Ascending aorta (tissue), 2 donors: ENCODE measurements around the gene KCNK3. TPM values are rescaled to one million over a fixed set of nuclear protein-coding genes. Genes with fewer than 3 reads are reported as not detected.

Experiments
- DNase-seq, 2 donors: peaks; one replicate each; pipeline ENCODE4 v3.0.0-alpha.2; 2019; ENCODE audit warnings: low spot score in 2 of 2
- H3K27ac ChIP-seq, 2 donors: fragments of 200-600 bp; sonication (generic); one replicate each; pipeline ENCODE4 v1.5.1; 2016 to 2017; ENCODE audit warnings: mild to moderate bottlenecking in 1 of 2
- H3K27me3 ChIP-seq: fragments of 200-600 bp; sonication (generic); one replicate; pipeline ENCODE4 v1.5.1; 2017
- H3K36me3 ChIP-seq, 2 donors: fragments of 200-600 bp; sonication (generic); one replicate each; pipeline ENCODE4 v1.5.1; 2016
- H3K4me1 ChIP-seq, 2 donors: fragments of 200-600 bp; sonication (generic); one replicate each; pipeline ENCODE4 v1.5.1; 2016 to 2017; ENCODE audit warnings: mild to moderate bottlenecking in 1 of 2
- H3K4me3 ChIP-seq, 2 donors: fragments of 200-600 bp; sonication (generic); one replicate each; pipeline ENCODE4 v1.5.1; 2016 to 2017; ENCODE audit warnings: mild to moderate bottlenecking in 1 of 2
- H3K9me3 ChIP-seq, 2 donors: fragments of 200-600 bp; sonication (generic); one replicate each; pipeline ENCODE4 v1.5.1; 2016
- intact Hi-C: fragments of 100-400 bp; cut with DNase I; formaldehyde crosslinking; loops from one replicate; pipeline ENCODE4 v1.15.1; 2023
- total RNA-seq: library from RNA; depleted of rRNA; stranded (reverse); fragments of >200 nt; gene quantifications from one replicate; pipeline ENCODE4 v1.1.0, GENCODE V29; 2016
- TF ChIP-seq, protein P1 (sequence below), 3 experiments: fragments of 200-600 bp in 2 of 3; fragments of 450-650 bp in 1 of 3; sonication (generic) in 2 of 3; IDR thresholded peaks; one replicate each; pipeline ENCODE4 v1.5.1; 2016 to 2019; ENCODE audit warnings: antibody characterized with exemption in 3 of 3, mild to moderate bottlenecking in 1 of 3, moderate library complexity in 1 of 3

Gene KCNK3
- total RNA-seq, 1 donor from 2014 or later = 7.2 TPM

DNA sequence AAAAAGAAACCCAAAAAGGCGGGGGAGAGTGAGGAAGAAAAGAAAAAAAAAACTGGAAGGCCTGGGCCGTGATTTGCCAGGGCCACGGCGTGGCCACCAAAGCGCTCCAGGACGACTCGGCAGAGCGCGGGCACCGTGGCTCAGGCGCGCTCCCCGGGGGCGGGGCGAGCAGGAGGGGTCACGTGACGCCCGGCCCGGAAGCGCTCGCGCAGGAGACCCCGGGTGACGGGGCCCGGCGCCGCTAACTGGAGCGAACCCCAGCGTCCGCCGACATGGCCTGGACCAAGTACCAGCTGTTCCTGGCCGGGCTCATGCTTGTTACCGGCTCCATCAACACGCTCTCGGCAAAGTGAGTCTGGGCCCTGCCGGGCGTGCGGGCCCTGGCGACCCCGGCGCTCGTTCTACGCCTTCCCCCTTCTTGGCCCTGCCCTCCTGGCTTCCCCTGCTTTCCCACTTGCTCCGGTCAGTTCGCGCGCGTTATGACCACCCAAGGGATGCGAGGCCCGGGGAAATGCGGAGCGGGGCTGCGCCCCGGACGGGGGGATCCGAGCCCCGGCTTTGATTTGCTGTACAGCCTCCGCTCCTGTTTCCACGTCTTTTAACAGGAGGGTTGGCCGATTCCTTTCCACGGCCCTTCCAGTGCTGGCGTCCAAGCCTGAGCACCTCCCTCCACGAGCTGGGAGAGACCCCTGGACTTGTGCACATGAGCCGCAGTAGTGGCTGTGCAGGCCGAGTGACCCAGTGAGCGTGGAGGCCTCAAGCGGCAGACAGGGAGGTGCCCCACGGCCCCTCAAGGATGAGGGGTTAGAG is 71.8 kb downstream of the KCNK3 start, which contains the start of gene SLC35F6:
SLC35F6 (plus strand) TSS at position 207 of the 810 bp plus-strand sequence; CDS start at position 273, 66 bp downstream.
- intact Hi-C loops = loop anchor here (1.0 to 10.0 kb wide), 4 partner anchors 21 to 889 kb away; partner anchors contain the start of genes ASXL2, ATRAID, CAD and EMILIN1
- peak in 1 of 2 donors; percentile 89 for DNase-seq
- Histone ChIP-seq H3K4me3 (peak within 1 kb of the TSS; percentile 75 to 96), H3K27me3 (no peaks in the 10 kb centered on the region), H3K4me1 (peaks cover 7 to 31% of the 10 kb centered on the region in 2 donors), H3K9me3 (no peaks in the 10 kb centered on the region), H3K27ac (peak within 1 kb of the TSS; percentile 86 to 97), H3K36me3 (no peaks in the 10 kb centered on the region)
- TF ChIP-seq, protein P1, sequence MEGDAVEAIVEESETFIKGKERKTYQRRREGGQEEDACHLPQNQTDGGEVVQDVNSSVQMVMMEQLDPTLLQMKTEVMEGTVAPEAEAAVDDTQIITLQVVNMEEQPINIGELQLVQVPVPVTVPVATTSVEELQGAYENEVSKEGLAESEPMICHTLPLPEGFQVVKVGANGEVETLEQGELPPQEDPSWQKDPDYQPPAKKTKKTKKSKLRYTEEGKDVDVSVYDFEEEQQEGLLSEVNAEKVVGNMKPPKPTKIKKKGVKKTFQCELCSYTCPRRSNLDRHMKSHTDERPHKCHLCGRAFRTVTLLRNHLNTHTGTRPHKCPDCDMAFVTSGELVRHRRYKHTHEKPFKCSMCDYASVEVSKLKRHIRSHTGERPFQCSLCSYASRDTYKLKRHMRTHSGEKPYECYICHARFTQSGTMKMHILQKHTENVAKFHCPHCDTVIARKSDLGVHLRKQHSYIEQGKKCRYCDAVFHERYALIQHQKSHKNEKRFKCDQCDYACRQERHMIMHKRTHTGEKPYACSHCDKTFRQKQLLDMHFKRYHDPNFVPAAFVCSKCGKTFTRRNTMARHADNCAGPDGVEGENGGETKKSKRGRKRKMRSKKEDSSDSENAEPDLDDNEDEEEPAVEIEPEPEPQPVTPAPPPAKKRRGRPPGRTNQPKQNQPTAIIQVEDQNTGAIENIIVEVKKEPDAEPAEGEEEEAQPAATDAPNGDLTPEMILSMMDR (IDR thresholded peaks at IDR 0.05) = no peak

DNA sequence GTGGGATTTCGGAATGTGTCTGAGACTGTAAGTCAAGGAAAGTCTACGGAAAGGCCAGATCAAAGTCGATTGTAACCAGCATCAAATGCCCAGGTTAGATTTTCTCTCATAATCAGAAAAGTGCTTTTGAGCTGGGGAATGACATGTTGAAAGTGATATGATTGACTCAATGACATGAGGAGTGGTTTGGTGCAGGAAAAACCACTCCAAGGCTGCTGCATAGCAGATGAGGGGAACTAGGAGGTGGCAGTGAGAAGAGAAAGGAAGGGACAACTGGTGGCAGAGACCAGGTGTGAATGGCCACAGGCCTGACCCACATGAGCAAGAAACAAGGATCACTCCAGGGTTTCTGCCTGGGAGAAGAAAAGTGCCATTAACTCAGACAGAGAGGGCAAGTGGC is 72.4 kb downstream of the KCNK3 start:
- Histone ChIP-seq H3K27me3 (no peaks in the 10 kb centered on the region), H3K27ac (peak overlapping the region; percentile 86 to 97), H3K4me1 (peaks cover 7 to 34% of the 10 kb centered on the region in 2 donors), H3K9me3 (no peaks in the 10 kb centered on the region), H3K36me3 (no peaks in the 10 kb centered on the region), H3K4me3 (peak overlapping the region; percentile 75 to 96)
- intact Hi-C loops = loop anchor here (1.0 to 10.0 kb wide), 4 partner anchors 20 to 890 kb away; partner anchors contain the start of genes ASXL2, ATRAID, CAD and EMILIN1
- DNase-seq = no peak
- TF ChIP-seq, protein P1 (IDR thresholded peaks at IDR 0.05) = no peak

DNA sequence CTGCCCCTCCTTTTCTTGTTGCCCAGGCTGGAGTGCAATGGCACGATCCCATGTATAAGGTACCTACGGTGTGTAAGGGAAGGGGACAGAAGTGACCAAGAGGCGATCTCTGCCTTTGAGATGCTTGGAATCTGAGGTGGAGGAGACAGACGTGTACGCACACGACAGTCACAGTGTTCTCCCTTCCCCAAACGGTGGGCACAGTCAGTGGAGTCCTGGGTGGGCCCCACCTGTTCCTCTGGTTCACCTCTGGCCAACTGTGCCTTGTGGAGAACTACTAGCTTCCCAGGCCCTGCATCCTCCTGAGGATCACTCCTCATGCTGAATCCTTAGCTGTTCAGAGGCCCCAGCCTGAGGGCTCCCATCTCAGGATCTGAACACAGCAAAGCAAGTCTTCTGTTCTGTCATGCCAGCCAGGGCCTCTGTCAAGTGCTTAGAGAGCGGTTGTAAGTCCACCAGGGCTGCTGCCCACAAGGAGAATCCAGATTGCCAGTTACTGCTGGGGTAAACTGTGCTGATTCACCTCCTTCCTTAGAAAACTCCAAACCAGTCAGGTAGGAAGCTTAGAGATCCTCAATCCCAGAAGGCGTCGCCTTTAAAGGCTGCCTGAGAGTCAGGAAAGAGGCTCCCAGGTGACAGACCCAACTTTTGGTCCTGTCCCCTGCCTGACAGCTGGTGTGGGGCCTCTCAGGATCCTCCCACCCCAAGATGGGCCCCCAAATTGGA is 73.1 kb downstream of the KCNK3 start:
- peak overlapping the region; percentile 75 to 96 for H3K4me3 ChIP-seq
- DNase-seq = no peak
- peaks cover 8 to 35% of the 10 kb centered on the region in 2 donors for H3K4me1 ChIP-seq
- H3K27ac ChIP-seq = peak overlapping the region; percentile 86 to 97
- no peaks in the 10 kb centered on the region for H3K36me3 ChIP-seq
- TF ChIP-seq, protein P1 (IDR thresholded peaks at IDR 0.05) = no peak
- intact Hi-C loops = loop anchor here (10.0 kb wide), 3 partner anchors 309 to 891 kb away; partner anchors contain the start of genes ASXL2, ATRAID, CAD and EMILIN1
- no peaks in the 10 kb centered on the region for H3K27me3 ChIP-seq
- H3K9me3 ChIP-seq = no peaks in the 10 kb centered on the region

DNA sequence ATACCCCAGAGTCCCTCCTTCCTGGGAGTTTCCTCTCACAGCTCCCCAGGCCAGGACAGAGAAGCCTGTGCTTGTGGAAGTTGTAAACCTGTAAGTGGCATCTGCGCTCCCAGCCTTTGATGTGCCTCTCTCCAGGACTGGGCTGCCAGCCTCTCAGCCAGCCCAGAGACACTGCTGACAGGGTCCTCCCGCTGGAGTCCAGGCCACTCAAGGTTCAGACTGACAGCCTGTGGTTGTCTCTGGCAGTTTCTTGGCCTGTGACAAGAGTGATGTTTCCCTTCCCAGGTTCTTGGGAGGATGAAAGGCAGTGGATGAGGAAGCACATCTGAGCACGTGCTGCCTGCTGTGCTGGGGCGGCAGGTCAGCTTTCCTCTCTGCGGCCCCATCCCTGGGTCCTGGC is 74.6 kb downstream of the KCNK3 start:
- TF ChIP-seq, protein P1 (IDR thresholded peaks at IDR 0.05) = no peak
- H3K27ac ChIP-seq = peak overlapping the region; percentile 9 to 15
- no peak overlapping the region for H3K4me3 ChIP-seq
- no peaks in the 10 kb centered on the region for H3K36me3 ChIP-seq
- intact Hi-C loops = loop anchor here (10.0 kb wide), 3 partner anchors 308 to 892 kb away; partner anchors contain the start of genes ASXL2, ATRAID, CAD and EMILIN1
- H3K9me3 ChIP-seq = no peaks in the 10 kb centered on the region
- DNase-seq = no peak
- H3K27me3 ChIP-seq = no peaks in the 10 kb centered on the region
- H3K4me1 ChIP-seq = peaks cover 23 to 49% of the 10 kb centered on the region in 2 donors

DNA sequence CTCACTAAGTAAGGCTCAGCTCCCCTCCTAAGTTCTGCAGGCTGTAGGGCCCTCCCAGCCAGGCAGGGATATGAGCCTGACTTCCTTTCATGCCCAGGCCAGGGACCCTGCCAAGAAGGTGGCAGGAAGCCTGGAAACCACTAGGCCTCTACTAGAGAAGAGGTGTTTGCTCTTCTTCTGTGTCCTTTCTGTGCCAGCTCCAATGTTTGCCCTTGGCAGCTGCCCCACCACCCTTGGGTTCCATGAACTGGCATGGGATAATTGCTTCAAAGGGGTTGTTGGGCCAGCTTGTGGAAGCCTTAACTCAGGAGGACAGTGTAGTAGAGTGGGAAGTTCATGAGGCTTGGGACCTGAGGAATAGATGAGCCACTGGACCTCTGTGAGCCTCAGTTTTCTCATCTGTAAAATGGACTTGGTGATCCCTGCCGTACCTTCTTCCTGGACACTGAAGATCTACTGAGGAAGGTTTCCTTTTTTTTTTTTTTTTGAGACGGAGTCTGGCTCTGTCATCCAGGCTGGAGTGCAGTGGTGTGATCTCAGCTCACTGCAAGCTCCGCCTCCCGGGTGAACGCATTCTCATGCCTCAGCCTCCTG is 75.5 kb downstream of the KCNK3 start:
- Histone ChIP-seq H3K36me3 (no peaks in the 10 kb centered on the region), H3K27me3 (no peaks in the 10 kb centered on the region), H3K27ac (peak overlapping the region; percentile 70 to 81), H3K4me1 (peaks cover 25 to 55% of the 10 kb centered on the region in 2 donors), H3K4me3 (no peak overlapping the region), H3K9me3 (no peaks in the 10 kb centered on the region)
- intact Hi-C loops = loop anchor here (10.0 kb wide), 3 partner anchors 307 to 893 kb away; partner anchors contain the start of genes ASXL2, ATRAID, CAD and EMILIN1
- DNase-seq = no peak
- TF ChIP-seq, protein P1 (IDR thresholded peaks at IDR 0.05) = no peak
